ENCODE data around the gene KIAA1755.

DNA sequence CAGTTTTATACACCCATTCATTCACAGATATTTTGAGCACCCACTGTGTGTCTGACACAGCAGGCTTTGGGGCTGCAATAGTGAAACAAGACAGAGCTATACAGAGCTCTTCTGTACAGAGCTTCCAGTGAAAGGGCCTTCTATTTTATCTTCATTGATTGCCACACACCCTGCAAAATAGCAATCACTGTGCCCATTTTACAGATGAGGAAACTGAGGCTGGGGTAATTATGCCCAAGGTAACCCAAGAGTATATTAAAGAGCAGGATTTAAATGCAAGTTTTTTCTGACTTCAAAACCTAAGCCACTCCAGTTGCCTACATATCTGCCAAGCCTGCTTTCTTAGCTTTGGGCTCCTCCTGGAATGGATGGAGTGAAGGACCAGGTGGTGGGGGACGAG is 47.9 kb upstream of the KIAA1755 start:
- TF ChIP-seq YY1 (IDR thresholded peaks at IDR 0.05; ENCODE audit: insufficient read depth, insufficient read length) (no peak), ZNF274 (IDR thresholded peaks at IDR 0.05; ENCODE audit: low read depth, low read length) (no peak), SUZ12 (IDR thresholded peaks at IDR 0.05; ENCODE audit: extremely low read depth, insufficient read depth, insufficient read length) (no peak)

Measured in NT2/D1 (cell line).